Endodermal cell (in vitro differentiated cells): ENCODE results near the gene GLIS2. TPM values are rescaled to one million over a fixed set of nuclear protein-coding genes. Genes with fewer than 3 reads are reported as not detected.

Source experiments
- DNase-seq: peaks from one replicate; pipeline ENCODE4 v3.0.0-alpha.2; 2017
- H3K27ac ChIP-seq: 2 replicates; pipeline ENCODE4 v1.5.1; 2013; ENCODE audit warnings: mild to moderate bottlenecking, low read depth, low read length, moderate library complexity
- H3K27me3 ChIP-seq: 2 replicates; pipeline ENCODE4 v1.6.1; 2013; ENCODE audit warnings: mild to moderate bottlenecking, low read length, moderate library complexity; ENCODE audit not compliant: insufficient read depth, control insufficient read depth, poor library complexity, severe bottlenecking
- H3K36me3 ChIP-seq: 2 replicates; pipeline ENCODE4 v1.7.0; 2013; ENCODE audit warnings: mild to moderate bottlenecking, low read length, moderate library complexity; ENCODE audit not compliant: control insufficient read depth, insufficient read depth
- H3K4me1 ChIP-seq: one replicate; pipeline ENCODE4 v1.7.0; 2013; ENCODE audit warnings: low read length; ENCODE audit not compliant: control insufficient read depth, insufficient read depth
- H3K4me3 ChIP-seq: 2 replicates; pipeline ENCODE4 v1.5.1; 2013; ENCODE audit warnings: mild to moderate bottlenecking, low read length, moderate library complexity
- H3K9ac ChIP-seq: 2 replicates; pipeline ENCODE4 v1.6.1; 2013; ENCODE audit warnings: mild to moderate bottlenecking, low read length, moderate library complexity; ENCODE audit not compliant: poor library complexity, severe bottlenecking; ENCODE audit errors: extremely low read depth
- H3K9me3 ChIP-seq: 2 replicates; pipeline ENCODE4 v1.6.1; 2013; ENCODE audit warnings: mild to moderate bottlenecking, low read length, moderate library complexity; ENCODE audit not compliant: control insufficient read depth
- H3K27ac Mint-ChIP-seq: 2 replicates; pipeline ENCODE4 v1.8.0; 2020; ENCODE audit warnings: mixed read lengths
- H3K27me3 Mint-ChIP-seq: 2 replicates; pipeline ENCODE4 v1.8.0; 2021; ENCODE audit warnings: mild to moderate bottlenecking, mixed read lengths; ENCODE audit not compliant: insufficient read depth
- H3K36me3 Mint-ChIP-seq: 2 replicates; pipeline ENCODE4 v1.8.0; 2020; ENCODE audit warnings: low read depth, mixed read lengths
- H3K4me1 Mint-ChIP-seq: 2 replicates; pipeline ENCODE4 v1.8.0; 2020; ENCODE audit warnings: mixed read lengths
- H3K4me3 Mint-ChIP-seq: 2 replicates; pipeline ENCODE4 v1.8.0; 2020; ENCODE audit warnings: mild to moderate bottlenecking, moderate library complexity, mixed read lengths
- H3K9me3 Mint-ChIP-seq: 2 replicates; pipeline ENCODE4 v1.8.0; 2020; ENCODE audit warnings: mild to moderate bottlenecking, mixed read lengths
- whole genome bisulfite sequencing, 2 experiments: methylation state at CpG; one replicate each; pipeline versions ENCODE4 v1.1.5 to v1.1.7; 2013; ENCODE audit warnings: missing lambda C conversion rate in 2 of 2, mixed read lengths in 1 of 2; ENCODE audit not compliant: insufficient coverage in 1 of 2, insufficient read length in 1 of 2; 5-methylcytosine and 5-hydroxymethylcytosine counted together
- total RNA-seq, 2 donors: library from RNA; stranded (reverse); fragmentation: NEBNext Ultra II Directional in 1 of 2; extraction: Animal tissue kit (Norgen Biotek cat#: 25700) in 1 of 2; gene quantifications; 2 replicates in 1 of 2; 3 replicates in 1 of 2; pipeline ENCODE4 v1.2.1, GENCODE V29; 2021
- TF ChIP-seq, protein P1 (sequence below): fragments of 200-600 bp; sonication (generic); conservative IDR thresholded peaks from 2 replicates; pipeline ENCODE4 v1.5.0; 2021; ENCODE audit warnings: antibody characterized with exemption, mild to moderate bottlenecking

Gene GLIS2
- total RNA-seq, 2 donors from 2014 or later, result 9.1 to 13.2 TPM

- H3K4me3 ChIP-seq, result peak overlapping the region; percentile 81
- H3K4me1 Mint-ChIP-seq, result peaks cover 2% of the 10 kb centered on the region
- TF ChIP-seq, protein P1, sequence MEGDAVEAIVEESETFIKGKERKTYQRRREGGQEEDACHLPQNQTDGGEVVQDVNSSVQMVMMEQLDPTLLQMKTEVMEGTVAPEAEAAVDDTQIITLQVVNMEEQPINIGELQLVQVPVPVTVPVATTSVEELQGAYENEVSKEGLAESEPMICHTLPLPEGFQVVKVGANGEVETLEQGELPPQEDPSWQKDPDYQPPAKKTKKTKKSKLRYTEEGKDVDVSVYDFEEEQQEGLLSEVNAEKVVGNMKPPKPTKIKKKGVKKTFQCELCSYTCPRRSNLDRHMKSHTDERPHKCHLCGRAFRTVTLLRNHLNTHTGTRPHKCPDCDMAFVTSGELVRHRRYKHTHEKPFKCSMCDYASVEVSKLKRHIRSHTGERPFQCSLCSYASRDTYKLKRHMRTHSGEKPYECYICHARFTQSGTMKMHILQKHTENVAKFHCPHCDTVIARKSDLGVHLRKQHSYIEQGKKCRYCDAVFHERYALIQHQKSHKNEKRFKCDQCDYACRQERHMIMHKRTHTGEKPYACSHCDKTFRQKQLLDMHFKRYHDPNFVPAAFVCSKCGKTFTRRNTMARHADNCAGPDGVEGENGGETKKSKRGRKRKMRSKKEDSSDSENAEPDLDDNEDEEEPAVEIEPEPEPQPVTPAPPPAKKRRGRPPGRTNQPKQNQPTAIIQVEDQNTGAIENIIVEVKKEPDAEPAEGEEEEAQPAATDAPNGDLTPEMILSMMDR, result peak; percentile 82
- H3K27me3 Mint-ChIP-seq, result no peaks in the 10 kb centered on the region
- H3K4me1 ChIP-seq, result no peaks in the 10 kb centered on the region
- peak; percentile 92 for DNase-seq
- H3K27ac ChIP-seq, result peak overlapping the region; percentile 91
- H3K9me3 Mint-ChIP-seq, result no peaks in the 10 kb centered on the region
- H3K4me3 Mint-ChIP-seq, result peak overlapping the region; percentile 82
- no peaks in the 10 kb centered on the region for H3K9me3 ChIP-seq
- H3K9ac ChIP-seq, result peak overlapping the region; percentile 60
- WGBS, 2 experiments, result 0 to 9% methylated on average over 1 to 22 of the region's 25 CpGs
- no peaks in the 10 kb centered on the region for H3K36me3 Mint-ChIP-seq
- H3K36me3 ChIP-seq, result no peaks in the 10 kb centered on the region
- H3K27ac Mint-ChIP-seq, result peak overlapping the region; percentile 88
- H3K27me3 ChIP-seq, result no peaks in the 10 kb centered on the region
Measured at GRCh38 chr16:4273858-4274311, 42.0 kb upstream of the GLIS2 start.

DNA sequence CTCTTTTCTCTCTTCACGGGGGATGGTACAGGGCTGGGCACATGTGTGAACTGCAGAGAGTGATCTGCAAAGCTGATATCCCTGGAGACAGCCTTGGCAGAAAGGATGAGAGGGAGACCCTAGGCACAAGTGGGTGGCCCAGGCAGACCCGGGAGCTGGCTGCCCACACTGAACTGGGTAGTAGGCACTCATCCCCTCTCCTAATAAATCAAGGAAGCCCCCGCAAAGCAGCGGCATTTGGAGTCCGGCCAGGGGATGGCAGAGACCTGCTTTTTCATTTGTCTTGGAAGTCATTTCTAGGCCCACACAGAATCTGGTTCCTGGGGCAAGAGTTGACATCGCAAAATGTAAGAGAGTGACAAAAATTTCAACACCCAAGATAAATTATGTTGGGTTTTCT lies 40.0 kb upstream of the GLIS2 start:
- Histone ChIP-seq H3K9ac (no peak overlapping the region), H3K4me1 (no peaks in the 10 kb centered on the region), H3K27me3 (no peaks in the 10 kb centered on the region), H3K9me3 (peaks cover 4% of the 10 kb centered on the region), H3K27ac (no peak overlapping the region), H3K36me3 (no peaks in the 10 kb centered on the region), H3K4me3 (no peak overlapping the region)
- H3K9me3 Mint-ChIP-seq, result peaks cover 4% of the 10 kb centered on the region
- H3K27me3 Mint-ChIP-seq, result no peaks in the 10 kb centered on the region
- 98 to 100% methylated on average over 3 to 6 of the region's 6 CpGs for WGBS, 2 experiments
- no peak for DNase-seq
- TF ChIP-seq, protein P1, result no peak
- no peaks in the 10 kb centered on the region for H3K36me3 Mint-ChIP-seq
- no peak overlapping the region for H3K4me3 Mint-ChIP-seq
- H3K4me1 Mint-ChIP-seq, result no peaks in the 10 kb centered on the region
- no peak overlapping the region for H3K27ac Mint-ChIP-seq

DNA sequence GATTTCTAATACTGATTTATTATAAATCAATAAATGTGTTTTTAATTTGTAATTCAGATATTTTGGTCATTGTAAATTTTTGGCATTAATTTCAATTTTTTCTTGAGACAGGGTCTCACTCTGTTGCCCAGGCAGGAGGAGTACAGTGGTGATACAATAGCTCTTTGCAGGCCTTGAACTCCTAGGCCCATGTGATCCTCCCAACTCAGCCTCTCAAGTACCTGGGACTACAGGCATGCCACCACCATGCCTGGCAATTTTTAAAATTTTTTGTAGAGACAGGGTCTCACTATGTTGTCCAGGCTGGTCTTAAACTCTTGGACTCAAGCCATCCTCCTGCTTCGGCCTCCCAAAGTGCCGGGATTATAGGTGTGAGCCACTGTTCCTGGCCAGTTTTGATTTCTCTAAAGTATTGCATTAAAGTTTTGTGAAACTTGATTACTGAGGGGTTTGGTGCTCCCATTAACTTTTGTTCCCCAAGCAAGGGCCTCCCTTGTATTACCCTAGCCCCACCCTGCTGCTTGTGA lies 37.8 kb upstream of the GLIS2 start:
- Histone ChIP-seq H3K4me1 (no peaks in the 10 kb centered on the region), H3K9me3 (peaks cover 5% of the 10 kb centered on the region), H3K27ac (no peak overlapping the region), H3K9ac (no peak overlapping the region), H3K4me3 (no peak overlapping the region), H3K36me3 (no peaks in the 10 kb centered on the region), H3K27me3 (no peaks in the 10 kb centered on the region)
- no peak overlapping the region for H3K4me3 Mint-ChIP-seq
- peaks cover 10% of the 10 kb centered on the region for H3K9me3 Mint-ChIP-seq
- WGBS, 2 experiments, result 92 to 100% methylated on average over 1 to 2 of the region's 2 CpGs
- H3K36me3 Mint-ChIP-seq, result no peaks in the 10 kb centered on the region
- H3K27me3 Mint-ChIP-seq, result no peaks in the 10 kb centered on the region
- H3K4me1 Mint-ChIP-seq, result no peaks in the 10 kb centered on the region
- TF ChIP-seq, protein P1, result no peak
- H3K27ac Mint-ChIP-seq, result no peak overlapping the region
- no peak for DNase-seq
